ENCODE data around the gene PCDH9. TPM values are rescaled to one million over a fixed set of nuclear protein-coding genes. Genes with fewer than 3 reads are reported as not detected.
"Not testable (repeated sequence)": the region's sequence is repeated elsewhere in the genome, so short reads cannot be mapped to it uniquely, and the experiment has no call there.

PCDH9 gene
- total RNA-seq, 1 experiment from 2014 or later, result 7.7 TPM

- DNase-seq (ENCODE audit: low spot score), result not testable (repeated sequence)
Observed at GRCh38 chr13:66286806-66287205, 943.3 kb downstream of the PCDH9 start.

- DNase-seq (ENCODE audit: low spot score), result no peak
Observed at GRCh38 chr13:66275416-66275815, 954.7 kb downstream of the PCDH9 start.

GRCh38 chr13:66273011-66273410, 957.1 kb downstream of the PCDH9 start:
- DNase-seq (ENCODE audit: low spot score), result no peak

GRCh38 chr13:66266761-66267160, 963.4 kb downstream of the PCDH9 start:
- DNase-seq (ENCODE audit: low spot score), result no peak

- no peak for DNase-seq (ENCODE audit: low spot score)
Observed at GRCh38 chr13:66266348-66266747, 963.8 kb downstream of the PCDH9 start.

- DNase-seq (ENCODE audit: low spot score), result no peak
Observed at GRCh38 chr13:66265371-66265770, 964.8 kb downstream of the PCDH9 start.

- DNase-seq (ENCODE audit: low spot score), result no peak
Observed at GRCh38 chr13:66264971-66265370, 965.2 kb downstream of the PCDH9 start.

GRCh38 chr13:66262330-66262729, 967.8 kb downstream of the PCDH9 start:
- no peak for DNase-seq (ENCODE audit: low spot score)

GRCh38 chr13:66259426-66259825, 970.7 kb downstream of the PCDH9 start:
- DNase-seq (ENCODE audit: low spot score), result not testable (repeated sequence)
